Caco-2 (cell line): ENCODE measurements around the gene HADHA. TPM values are rescaled to one million over a fixed set of nuclear protein-coding genes. Genes with fewer than 3 reads are reported as not detected.

Source experiments
- BruUV-seq: library from RNA; stranded (reverse); fragments of 400-500 nt; replicated peaks from 2 replicates; lab custom pipeline; 2021; lab: Mats Ljungman, UMichigan
- CTCF ChIA-PET: fragments of 300-600 bp; sonication (Branson Sonifier 250); formaldehyde crosslinking; loops from one replicate; lab custom pipeline; 2022; ENCODE audit warnings: antibody characterized with exemption; lab: Charles Lee
- POLR2A ChIA-PET: fragments of 300-600 bp; sonication (Branson Sonifier 250); formaldehyde crosslinking; loops from one replicate; lab custom pipeline; 2022; ENCODE audit warnings: antibody characterized with exemption; lab: Charles Lee
- DNase-seq, 2 experiments: peaks; one replicate each; pipeline versions ENCODE4 v3.0.0 to v3.0.0-alpha.2; 2020 to 2022
- H3K27me3 ChIP-seq: replicated peaks from 2 replicates; pipeline ENCODE4 v1.6.0; 2011; ENCODE audit warnings: low read length; ENCODE audit not compliant: control insufficient read depth, insufficient read depth
- H3K36me3 ChIP-seq: 2 replicates; pipeline ENCODE4 v1.5.1; 2011; ENCODE audit warnings: low read length; ENCODE audit not compliant: control insufficient read depth, insufficient read depth
- H3K4me1 ChIP-seq: fragments of 250-450 bp; sonication (Bioruptor Pico); 2 replicates; pipeline ENCODE4 v1.5.1; 2020; ENCODE audit warnings: mild to moderate bottlenecking
- H3K4me3 ChIP-seq: 2 replicates; pipeline ENCODE4 v1.5.1; 2011; ENCODE audit warnings: low read depth, mild to moderate bottlenecking, control low read depth, low read length
- H3K9me3 ChIP-seq: fragments of 250-450 bp; sonication (Bioruptor Pico); 2 replicates; pipeline ENCODE4 v1.5.1; 2020; ENCODE audit warnings: mild to moderate bottlenecking, moderate library complexity
- H3K27ac Mint-ChIP-seq: one replicate; pipeline ENCODE4 v1.8.0; 2022; ENCODE audit warnings: mixed read lengths; ENCODE audit not compliant: unreplicated experiment
- H3K27me3 Mint-ChIP-seq: one replicate; pipeline ENCODE4 v1.8.0; 2022; ENCODE audit warnings: mixed read lengths; ENCODE audit not compliant: insufficient read depth, unreplicated experiment
- H3K36me3 Mint-ChIP-seq: one replicate; pipeline ENCODE4 v1.8.0; 2022; ENCODE audit warnings: mild to moderate bottlenecking, mixed read lengths; ENCODE audit not compliant: insufficient read depth, unreplicated experiment
- H3K4me1 Mint-ChIP-seq: one replicate; pipeline ENCODE4 v1.8.0; 2022; ENCODE audit warnings: low read depth, mixed read lengths; ENCODE audit not compliant: unreplicated experiment
- H3K4me3 Mint-ChIP-seq: one replicate; pipeline ENCODE4 v1.8.0; 2022; ENCODE audit warnings: mild to moderate bottlenecking, moderate library complexity, mixed read lengths; ENCODE audit not compliant: unreplicated experiment
- H3K9me3 Mint-ChIP-seq: one replicate; pipeline ENCODE4 v1.8.0; 2022; ENCODE audit warnings: mixed read lengths; ENCODE audit not compliant: unreplicated experiment
- intact Hi-C: fragments of 100-400 bp; cut with micrococcal nuclease; formaldehyde crosslinking; loops from one replicate; pipeline ENCODE4 v1.10.0; 2022; ENCODE audit not compliant: unreplicated experiment
- total RNA-seq: library from RNA; stranded (reverse); gene quantifications from 2 replicates; pipeline ENCODE4 v1.2.3, GENCODE V29; 2022
- TF ChIP-seq, protein P1 (sequence below), 2 experiments: fragments of 200-600 bp in 1 of 2; IDR thresholded peaks; 1 replicate in 1 of 2; 2 replicates in 1 of 2; pipeline versions ENCODE4 v1.5.1 to v1.8.0; 2011 to 2022; ENCODE audit warnings: antibody characterized with exemption in 1 of 2, control low read depth in 1 of 2, inconsistent platforms in 1 of 2, low read depth in 1 of 2, low read length in 1 of 2, mild to moderate bottlenecking in 1 of 2, moderate library complexity in 1 of 2; ENCODE audit not compliant: insufficient read depth in 1 of 2, severe bottlenecking in 1 of 2, unreplicated experiment in 1 of 2

Gene HADHA
- total RNA-seq, 1 experiment from 2014 or later, result 143 TPM

DNA sequence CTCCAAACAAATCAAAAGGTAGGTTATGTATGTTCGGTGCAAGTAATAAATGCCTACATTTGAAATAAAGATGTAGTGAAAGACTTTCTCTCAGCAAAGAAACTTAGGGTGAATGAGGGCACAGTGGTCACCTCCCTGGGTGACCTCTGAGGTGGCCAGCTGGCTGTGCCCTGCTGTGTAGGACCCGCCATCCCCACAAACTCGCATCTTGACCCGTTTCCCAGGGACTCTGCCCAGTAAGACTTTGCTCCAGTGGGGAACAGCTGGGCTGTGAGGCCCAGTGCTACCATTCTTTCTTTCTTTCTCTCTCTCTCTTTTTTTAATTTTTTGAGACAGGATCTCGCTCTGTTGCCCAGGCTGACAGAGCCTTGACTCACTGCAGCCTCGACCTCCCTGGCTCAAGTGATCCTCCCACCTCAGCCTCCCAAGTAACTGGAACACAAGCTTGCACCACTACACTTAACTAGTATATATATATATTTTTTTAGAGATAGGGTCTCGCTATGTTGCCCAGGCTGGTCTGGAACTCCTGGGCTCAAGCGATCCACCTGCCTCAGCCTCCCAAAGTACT is 79.7 kb downstream of the HADHA start:
- Mint-ChIP-seq H3K27me3 (peaks cover 3% of the 10 kb centered on the region), H3K27ac (no peak overlapping the region), H3K4me1 (no peaks in the 10 kb centered on the region), H3K36me3 (no peaks in the 10 kb centered on the region), H3K9me3 (no peaks in the 10 kb centered on the region), H3K4me3 (no peak overlapping the region)
- Histone ChIP-seq H3K27me3 (no peaks in the 10 kb centered on the region), H3K4me3 (no peak overlapping the region), H3K9me3 (no peaks in the 10 kb centered on the region), H3K4me1 (no peaks in the 10 kb centered on the region), H3K36me3 (no peaks in the 10 kb centered on the region)
- ChIA-PET POLR2A (no interaction called here), CTCF (interaction anchor here (0.7 kb wide), 1 partner anchor 45 kb away, joined by 6 read pairs; no protein-coding TSS in a partner anchor)
- TF ChIP-seq, protein P1, sequence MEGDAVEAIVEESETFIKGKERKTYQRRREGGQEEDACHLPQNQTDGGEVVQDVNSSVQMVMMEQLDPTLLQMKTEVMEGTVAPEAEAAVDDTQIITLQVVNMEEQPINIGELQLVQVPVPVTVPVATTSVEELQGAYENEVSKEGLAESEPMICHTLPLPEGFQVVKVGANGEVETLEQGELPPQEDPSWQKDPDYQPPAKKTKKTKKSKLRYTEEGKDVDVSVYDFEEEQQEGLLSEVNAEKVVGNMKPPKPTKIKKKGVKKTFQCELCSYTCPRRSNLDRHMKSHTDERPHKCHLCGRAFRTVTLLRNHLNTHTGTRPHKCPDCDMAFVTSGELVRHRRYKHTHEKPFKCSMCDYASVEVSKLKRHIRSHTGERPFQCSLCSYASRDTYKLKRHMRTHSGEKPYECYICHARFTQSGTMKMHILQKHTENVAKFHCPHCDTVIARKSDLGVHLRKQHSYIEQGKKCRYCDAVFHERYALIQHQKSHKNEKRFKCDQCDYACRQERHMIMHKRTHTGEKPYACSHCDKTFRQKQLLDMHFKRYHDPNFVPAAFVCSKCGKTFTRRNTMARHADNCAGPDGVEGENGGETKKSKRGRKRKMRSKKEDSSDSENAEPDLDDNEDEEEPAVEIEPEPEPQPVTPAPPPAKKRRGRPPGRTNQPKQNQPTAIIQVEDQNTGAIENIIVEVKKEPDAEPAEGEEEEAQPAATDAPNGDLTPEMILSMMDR (IDR thresholded peaks at IDR 0.05; ENCODE audit: insufficient read depth in 1 of 2, low read depth in 1 of 2, low read length in 1 of 2, severe bottlenecking in 1 of 2, unreplicated experiment in 1 of 2), result no peak
- intact Hi-C loops, result no loop called here
- BruUV-seq, result no TSS peak
- no peak for DNase-seq

DNA sequence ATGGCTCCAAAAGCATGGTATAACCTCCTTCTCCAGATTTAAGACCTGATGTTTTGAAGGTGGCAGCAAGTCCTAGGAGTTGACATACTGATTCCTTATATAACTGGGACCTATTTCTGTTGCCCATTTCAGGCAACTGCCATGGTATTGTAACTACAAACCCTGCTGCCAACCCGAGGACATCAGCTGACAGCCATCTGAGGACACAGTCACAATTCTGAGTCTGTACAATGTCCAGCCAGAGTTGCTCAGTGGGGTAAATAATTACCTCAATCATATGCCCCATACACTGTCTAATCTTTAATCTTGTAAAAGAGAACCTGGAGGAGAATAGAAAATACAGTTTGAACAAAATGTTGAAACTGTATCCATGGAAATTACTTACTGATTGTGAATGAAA is 80.2 kb downstream of the HADHA start:
- Mint-ChIP-seq H3K4me3 (no peak overlapping the region), H3K9me3 (no peaks in the 10 kb centered on the region), H3K36me3 (no peaks in the 10 kb centered on the region), H3K27ac (no peak overlapping the region), H3K4me1 (no peaks in the 10 kb centered on the region), H3K27me3 (peaks cover 3% of the 10 kb centered on the region)
- Histone ChIP-seq H3K27me3 (no peaks in the 10 kb centered on the region), H3K9me3 (no peaks in the 10 kb centered on the region), H3K4me3 (no peak overlapping the region), H3K4me1 (no peaks in the 10 kb centered on the region), H3K36me3 (no peaks in the 10 kb centered on the region)
- TF ChIP-seq, protein P1 (IDR thresholded peaks at IDR 0.05; ENCODE audit: insufficient read depth in 1 of 2, low read depth in 1 of 2, low read length in 1 of 2, severe bottlenecking in 1 of 2, unreplicated experiment in 1 of 2), result no peak
- POLR2A ChIA-PET, result no interaction called here
- intact Hi-C loops, result no loop called here
- BruUV-seq, result no TSS peak
- DNase-seq, result no peak
- CTCF ChIA-PET, result no interaction called here

DNA sequence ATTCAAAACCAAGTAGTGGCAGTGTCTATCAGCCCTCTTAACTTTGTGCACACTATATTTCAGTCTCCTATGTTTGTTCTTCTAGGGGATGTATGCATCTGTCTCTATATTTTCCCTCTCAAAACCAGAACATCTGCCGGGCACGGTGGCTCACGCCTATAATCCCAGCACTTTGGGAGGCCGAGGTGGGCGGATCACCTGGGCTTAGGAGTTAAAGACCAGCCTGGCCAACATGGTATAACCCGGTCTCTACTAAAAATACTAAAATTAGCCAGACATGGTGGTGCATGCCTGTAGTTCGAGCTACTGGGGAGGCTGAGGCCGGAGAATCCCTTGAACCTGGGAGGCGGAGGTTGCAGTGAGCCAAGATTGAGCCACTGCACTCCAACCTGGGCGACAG is 81.5 kb downstream of the HADHA start:
- no peaks in the 10 kb centered on the region for H3K36me3 ChIP-seq
- H3K4me3 ChIP-seq, result no peak overlapping the region
- no peaks in the 10 kb centered on the region for H3K9me3 ChIP-seq
- Mint-ChIP-seq H3K9me3 (no peaks in the 10 kb centered on the region), H3K4me1 (no peaks in the 10 kb centered on the region), H3K27me3 (peaks cover 3% of the 10 kb centered on the region), H3K36me3 (no peaks in the 10 kb centered on the region), H3K27ac (no peak overlapping the region), H3K4me3 (no peak overlapping the region)
- intact Hi-C loops, result no loop called here
- CTCF ChIA-PET, result no interaction called here
- DNase-seq, result no peak
- no peaks in the 10 kb centered on the region for H3K4me1 ChIP-seq
- TF ChIP-seq, protein P1 (IDR thresholded peaks at IDR 0.05; ENCODE audit: insufficient read depth in 1 of 2, low read depth in 1 of 2, low read length in 1 of 2, severe bottlenecking in 1 of 2, unreplicated experiment in 1 of 2), result no peak
- no TSS peak for BruUV-seq
- H3K27me3 ChIP-seq, result no peaks in the 10 kb centered on the region
- POLR2A ChIA-PET, result no interaction called here
